HG03025 (cell line): Measurements from ENCODE around the gene UBE2G1.
A peak's percentile ranks its signal among the peaks of the same experiment; 100 is the strongest.

ENCODE experiments used
- ATAC-seq: cut with Tn5 transposase; IDR thresholded peaks from one replicate; pipeline ENCODE4 v1.9.1; 2021; ENCODE audit warnings: mild to moderate bottlenecking, moderate library complexity; ENCODE audit not compliant: unreplicated experiment, low FRiP score

UBE2G1 gene

GRCh38 chr17:4309897-4310296, 56.6 kb downstream of the UBE2G1 start:
- no peak for ATAC-seq

- no peak for ATAC-seq
Observed at GRCh38 chr17:4307179-4307930, 59.1 kb downstream of the UBE2G1 start.

GRCh38 chr17:4305224-4305623, 61.3 kb downstream of the UBE2G1 start:
- ATAC-seq = no peak

GRCh38 chr17:4304417-4305027, 62.0 kb downstream of the UBE2G1 start:
- no peak for ATAC-seq

- ATAC-seq = no peak
Observed at GRCh38 chr17:4301066-4301465, 65.4 kb downstream of the UBE2G1 start.

- ATAC-seq = no peak
Observed at GRCh38 chr17:4297351-4297750, 69.1 kb downstream of the UBE2G1 start.

GRCh38 chr17:4295686-4296085, 70.8 kb downstream of the UBE2G1 start:
- ATAC-seq = no peak

GRCh38 chr17:4293572-4293971, 72.9 kb downstream of the UBE2G1 start:
- ATAC-seq = no peak

GRCh38 chr17:4287710-4288109, 78.8 kb downstream of the UBE2G1 start:
- no peak for ATAC-seq

- ATAC-seq = no peak
Observed at GRCh38 chr17:4276514-4276913, 90.0 kb downstream of the UBE2G1 start.

- no peak for ATAC-seq
Observed at GRCh38 chr17:4272972-4273368, 93.5 kb downstream of the UBE2G1 start.

- ATAC-seq = no peak
Observed at GRCh38 chr17:4272213-4272971, 94.1 kb downstream of the UBE2G1 start.

GRCh38 chr17:4270736-4271135, 95.7 kb downstream of the UBE2G1 start:
- ATAC-seq = no peak

GRCh38 chr17:4269915-4270314, 96.6 kb downstream of the UBE2G1 start:
- ATAC-seq = no peak

- no peak for ATAC-seq
Observed at GRCh38 chr17:4267402-4267801, 99.1 kb downstream of the UBE2G1 start.

GRCh38 chr17:4266550-4266949, 99.9 kb downstream of the UBE2G1 start:
- no peak for ATAC-seq

- ATAC-seq = peak; percentile 74
Observed at GRCh38 chr17:4263282-4264215, 102.9 kb downstream of the UBE2G1 start, which contains the start of gene ANKFY1. Gene ANKFY1, minus strand, starts transcription at chr17:4263979. Its CDS starts 38 bp downstream, at chr17:4263941.

- no peak for ATAC-seq
Observed at GRCh38 chr17:4262703-4263102, 103.8 kb downstream of the UBE2G1 start.

GRCh38 chr17:4261452-4261851, 105.0 kb downstream of the UBE2G1 start:
- ATAC-seq = no peak

GRCh38 chr17:4258867-4259266, 107.6 kb downstream of the UBE2G1 start:
- ATAC-seq = no peak
